HG03066 (cell line): Measurements from ENCODE around the gene CCDC196.
A peak's percentile ranks its signal among the peaks of the same experiment; 100 is the strongest.
"Not testable (repeated sequence)": the region's sequence is repeated elsewhere in the genome, so short reads cannot be mapped to it uniquely, and the experiment has no call there.

Source experiments
- ATAC-seq: cut with Tn5 transposase; IDR thresholded peaks from one replicate; pipeline ENCODE4 v1.9.1; 2021; ENCODE audit warnings: low read depth; ENCODE audit not compliant: unreplicated experiment

The CCDC196 gene

GRCh38 chr14:66495218-66496098 lies 9.3 kb downstream of the CCDC196 start:
- peak; percentile 87 for ATAC-seq

- no peak for ATAC-seq
Measured at GRCh38 chr14:66496188-66496807, 10.1 kb downstream of the CCDC196 start.

- no peak for ATAC-seq
Measured at GRCh38 chr14:66496911-66497310, 10.7 kb downstream of the CCDC196 start.

GRCh38 chr14:66498311-66498710 lies 12.1 kb downstream of the CCDC196 start:
- ATAC-seq: no peak

GRCh38 chr14:66501592-66501991 lies 15.4 kb downstream of the CCDC196 start:
- ATAC-seq: no peak

- ATAC-seq: not testable (repeated sequence)
Measured at GRCh38 chr14:66502836-66503235, 16.7 kb downstream of the CCDC196 start.

- ATAC-seq: no peak
Measured at GRCh38 chr14:66503532-66503931, 17.4 kb downstream of the CCDC196 start.

GRCh38 chr14:66507181-66507721 lies 21.1 kb downstream of the CCDC196 start:
- peak; percentile 16 for ATAC-seq

- ATAC-seq: peak; percentile 74
Measured at GRCh38 chr14:66507722-66508546, 21.8 kb downstream of the CCDC196 start, which contains the start of gene GPHN. Gene GPHN (plus strand): TSS chr14:66508147.

- peak; percentile 2 for ATAC-seq
Measured at GRCh38 chr14:66508547-66508845, 22.3 kb downstream of the CCDC196 start.

- ATAC-seq: peak; percentile 30
Measured at GRCh38 chr14:66508846-66509621, 22.9 kb downstream of the CCDC196 start.

- no peak for ATAC-seq
Measured at GRCh38 chr14:66509874-66510273, 23.7 kb downstream of the CCDC196 start.

- ATAC-seq: no peak
Measured at GRCh38 chr14:66511849-66512248, 25.7 kb downstream of the CCDC196 start.

GRCh38 chr14:66514213-66514612 lies 28.0 kb downstream of the CCDC196 start:
- ATAC-seq: no peak

- no peak for ATAC-seq
Measured at GRCh38 chr14:66530526-66530925, 44.4 kb downstream of the CCDC196 start.

GRCh38 chr14:66539034-66539433 lies 52.9 kb downstream of the CCDC196 start:
- ATAC-seq: no peak

- ATAC-seq: no peak
Measured at GRCh38 chr14:66540038-66540437, 53.9 kb downstream of the CCDC196 start.

- ATAC-seq: no peak
Measured at GRCh38 chr14:66541627-66542026, 55.5 kb downstream of the CCDC196 start.

GRCh38 chr14:66543996-66544395 lies 57.8 kb downstream of the CCDC196 start:
- ATAC-seq: no peak

GRCh38 chr14:66545191-66545590 lies 59.0 kb downstream of the CCDC196 start:
- ATAC-seq: not testable (repeated sequence)
